KMS-11 (cell line): Measurements from ENCODE around the gene CTU1.

Source experiments
- H2AFZ ChIP-seq: fragments of 200-600 bp; sonication (generic); 2 replicates; pipeline ENCODE4 v1.6.1; 2016; ENCODE audit warnings: antibody characterized with exemption, mixed run types, low read depth
- H3K27ac ChIP-seq: fragments of 200-600 bp; sonication (generic); 2 replicates; pipeline ENCODE4 v1.6.1; 2016; ENCODE audit warnings: mild to moderate bottlenecking, mixed run types
- H3K27me3 ChIP-seq: fragments of 200-600 bp; sonication (generic); 2 replicates; pipeline ENCODE4 v1.6.1; 2017; ENCODE audit warnings: mild to moderate bottlenecking, low read depth, mixed run types, moderate library complexity; ENCODE audit not compliant: insufficient read depth
- H3K36me3 ChIP-seq: fragments of 200-600 bp; sonication (generic); 2 replicates; pipeline ENCODE4 v1.6.1; 2017; ENCODE audit warnings: mild to moderate bottlenecking, mixed run types; ENCODE audit not compliant: insufficient read depth
- H3K4me1 ChIP-seq: fragments of 200-600 bp; sonication (generic); 2 replicates; pipeline ENCODE4 v1.6.1; 2016; ENCODE audit warnings: mild to moderate bottlenecking, low read depth, mixed run types; ENCODE audit not compliant: poor library complexity, severe bottlenecking
- H3K4me2 ChIP-seq: fragments of 200-600 bp; sonication (generic); 2 replicates; pipeline ENCODE4 v1.7.0; 2016; ENCODE audit warnings: mild to moderate bottlenecking, mixed run types
- H3K4me3 ChIP-seq: fragments of 200-600 bp; sonication (generic); IDR thresholded peaks from 2 replicates; pipeline ENCODE4 v1.6.1; 2017; ENCODE audit warnings: low read depth, low read length, mixed read lengths; ENCODE audit not compliant: insufficient read depth
- H3K79me2 ChIP-seq: fragments of 200-600 bp; sonication (generic); 2 replicates; pipeline ENCODE4 v1.6.1; 2016; ENCODE audit warnings: low read depth, mixed run types; ENCODE audit not compliant: insufficient read depth
- H3K9ac ChIP-seq: fragments of 200-600 bp; sonication (generic); 2 replicates; pipeline ENCODE4 v1.6.1; 2016; ENCODE audit warnings: mild to moderate bottlenecking, mixed run types
- H4K20me1 ChIP-seq: fragments of 200-600 bp; sonication (generic); 2 replicates; pipeline ENCODE4 v1.6.1; 2016; ENCODE audit warnings: mild to moderate bottlenecking, mixed run types; ENCODE audit not compliant: insufficient read depth
- CTCF ChIP-seq: fragments of 200-600 bp; sonication (generic); conservative IDR thresholded peaks from 2 replicates; pipeline ENCODE4 v1.6.1; 2017; ENCODE audit warnings: low read depth, mild to moderate bottlenecking, antibody characterized with exemption, low read length, moderate library complexity, mixed read lengths

Gene CTU1

GRCh38 chr19:51123381-51123800 lies 15.2 kb upstream of the CTU1 start:
- H4K20me1 ChIP-seq = no peaks in the 10 kb centered on the region
- no peaks in the 10 kb centered on the region for H3K79me2 ChIP-seq
- H3K27ac ChIP-seq = no peak overlapping the region
- no peak overlapping the region for H3K4me2 ChIP-seq
- no peak for TF ChIP-seq CTCF
- no peak overlapping the region for H3K9ac ChIP-seq
- H3K4me1 ChIP-seq = no peaks in the 10 kb centered on the region
- no peak overlapping the region for H3K4me3 ChIP-seq
- H3K27me3 ChIP-seq = peaks cover 25% of the 10 kb centered on the region
- H2AFZ ChIP-seq = no peak overlapping the region
- no peaks in the 10 kb centered on the region for H3K36me3 ChIP-seq

GRCh38 chr19:51122112-51122981 lies 14.1 kb upstream of the CTU1 start:
- Histone ChIP-seq H3K4me2 (no peak overlapping the region), H2AFZ (no peak overlapping the region), H3K27me3 (peaks cover 30% of the 10 kb centered on the region), H3K4me3 (no peak overlapping the region), H3K79me2 (no peaks in the 10 kb centered on the region), H3K36me3 (no peaks in the 10 kb centered on the region), H4K20me1 (no peaks in the 10 kb centered on the region), H3K9ac (no peak overlapping the region), H3K27ac (no peak overlapping the region), H3K4me1 (no peaks in the 10 kb centered on the region)
- no peak for TF ChIP-seq CTCF

GRCh38 chr19:51121257-51121656 lies 13.0 kb upstream of the CTU1 start:
- Histone ChIP-seq H3K27ac (no peak overlapping the region), H3K27me3 (peaks cover 41% of the 10 kb centered on the region)

GRCh38 chr19:51120160-51120559 lies 12.0 kb upstream of the CTU1 start:
- Histone ChIP-seq H3K27me3 (peaks cover 51% of the 10 kb centered on the region), H3K36me3 (no peaks in the 10 kb centered on the region), H3K4me1 (no peaks in the 10 kb centered on the region), H4K20me1 (no peaks in the 10 kb centered on the region), H3K4me2 (no peak overlapping the region), H3K27ac (no peak overlapping the region), H2AFZ (no peak overlapping the region), H3K4me3 (no peak overlapping the region), H3K79me2 (no peaks in the 10 kb centered on the region), H3K9ac (no peak overlapping the region)
- no peak for TF ChIP-seq CTCF

More at GRCh38 chr19:51121257-51121656, 13.0 kb upstream of the CTU1 start:
- Histone ChIP-seq H3K36me3 (no peaks in the 10 kb centered on the region), H3K4me2 (no peak overlapping the region), H3K4me3 (no peak overlapping the region), H3K9ac (no peak overlapping the region), H2AFZ (no peak overlapping the region), H3K4me1 (no peaks in the 10 kb centered on the region), H4K20me1 (no peaks in the 10 kb centered on the region), H3K79me2 (no peaks in the 10 kb centered on the region)
- TF ChIP-seq CTCF = no peak
